CD4-positive, CD25-positive, alpha-beta regulatory T cell (primary cell): ENCODE results near the gene TMEM50B. TPM values are rescaled to one million over a fixed set of nuclear protein-coding genes. Genes with fewer than 3 reads are reported as not detected.
"Not testable (repeated sequence)": the region's sequence is repeated elsewhere in the genome, so short reads cannot be mapped to it uniquely, and the experiment has no call there.

Experiments
- ATAC-seq, 2 donors: fragments of 150-1000 bp; cut with Tn5 transposase; one replicate each; pipeline ENCODE4 v1.10.0; 2021; ENCODE audit warnings: low read depth in 2 of 2, moderate number of reproducible peaks in 2 of 2, moderate library complexity in 1 of 2
- DNase-seq, 3 donors: peaks; one replicate each; pipeline versions ENCODE4 v3.0.0 to v3.0.0-alpha.2; 2012 to 2022; ENCODE audit warnings: mixed read lengths in 1 of 3
- H3K27ac ChIP-seq: one replicate; pipeline ENCODE4 v1.7.0; 2013; ENCODE audit warnings: mild to moderate bottlenecking, low read length; ENCODE audit not compliant: insufficient read depth, poor library complexity, severe bottlenecking
- H3K27me3 ChIP-seq: one replicate; pipeline ENCODE4 v1.7.0; 2013; ENCODE audit warnings: low read length; ENCODE audit not compliant: control insufficient read depth, insufficient read depth
- H3K36me3 ChIP-seq: one replicate; pipeline ENCODE4 v1.7.0; 2013; ENCODE audit warnings: mild to moderate bottlenecking, low read length, moderate library complexity; ENCODE audit not compliant: control insufficient read depth, insufficient read depth
- H3K4me1 ChIP-seq: 2 replicates; pipeline ENCODE4 v1.7.0; 2013; ENCODE audit warnings: mild to moderate bottlenecking, low read length; ENCODE audit not compliant: insufficient read depth, control insufficient read depth, poor library complexity, severe bottlenecking
- H3K4me3 ChIP-seq: one replicate; pipeline ENCODE4 v1.7.0; 2013; ENCODE audit warnings: low read depth, mild to moderate bottlenecking, low read length, moderate library complexity
- H3K9me3 ChIP-seq, 2 experiments: 1 replicate in 1 of 2; 2 replicates in 1 of 2; pipeline ENCODE4 v1.7.0; 2013; ENCODE audit warnings: low read length in 2 of 2, mild to moderate bottlenecking in 1 of 2, moderate library complexity in 1 of 2; ENCODE audit not compliant: control insufficient read depth in 2 of 2
- H3K27ac Mint-ChIP-seq, 3 donors: one replicate each; pipeline ENCODE4 v1.8.0; 2020 to 2022; ENCODE audit warnings: mild to moderate bottlenecking in 3 of 3, mixed read lengths in 3 of 3, moderate library complexity in 2 of 3
- H3K27me3 Mint-ChIP-seq: one replicate; pipeline ENCODE4 v1.8.0; 2022; ENCODE audit warnings: mild to moderate bottlenecking, mixed read lengths
- H3K36me3 Mint-ChIP-seq: one replicate; pipeline ENCODE4 v1.8.0; 2020; ENCODE audit warnings: mixed read lengths
- H3K4me1 Mint-ChIP-seq, 4 donors: one replicate each; pipeline ENCODE4 v1.8.0; 2020 to 2022; ENCODE audit warnings: mixed read lengths in 4 of 4, mild to moderate bottlenecking in 1 of 4
- H3K4me3 Mint-ChIP-seq, 4 donors: one replicate each; pipeline ENCODE4 v1.8.0; 2020 to 2022; ENCODE audit warnings: mild to moderate bottlenecking in 4 of 4, mixed read lengths in 4 of 4, moderate library complexity in 3 of 4
- H3K9me3 Mint-ChIP-seq, 7 donors: one replicate each; pipeline ENCODE4 v1.8.0; 2020 to 2022; ENCODE audit warnings: mixed read lengths in 7 of 7, mild to moderate bottlenecking in 3 of 7, moderate library complexity in 2 of 7
- polyA plus RNA-seq, 4 donors: library from polyadenylated mRNA; unstranded; fragments of 300-500 nt; fragmentation: Illumina TruSeq; gene quantifications; one replicate each; pipeline ENCODE4 v1.2.3, GENCODE V29; 2021
- total RNA-seq: library from RNA; stranded (reverse); gene quantifications from one replicate; pipeline ENCODE4 v1.2.3, GENCODE V29; 2022

The TMEM50B gene
- total and polyA plus RNA-seq, 5 donors from 2014 or later = 60.1 to 84.2 (median 63.0) TPM

DNA sequence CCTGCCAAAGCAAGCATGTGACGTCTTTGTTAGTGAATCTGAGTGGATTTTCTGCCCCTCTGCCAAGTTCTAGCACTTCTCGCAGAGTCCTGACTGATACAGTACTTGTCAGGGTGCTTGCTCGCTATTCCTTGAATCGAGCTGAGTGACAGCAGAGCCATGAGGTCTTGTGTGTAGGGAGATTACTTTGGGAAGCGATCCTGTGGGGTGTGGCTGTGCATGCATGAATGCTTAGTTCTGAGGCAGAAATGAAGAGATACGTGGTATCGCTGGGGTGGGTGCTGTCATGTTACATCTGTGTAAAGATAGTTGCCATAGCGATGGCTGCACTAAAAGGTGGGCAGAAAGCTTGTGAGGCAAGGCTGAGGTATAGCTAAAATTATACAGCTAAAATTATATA lies 31.1 kb upstream of the TMEM50B start:
- Mint-ChIP-seq H3K27me3 (no peaks in the 10 kb centered on the region), H3K4me3 (no peak overlapping the region), H3K4me1 (peaks cover 0 to 11% (median 5%) of the 10 kb centered on the region in 4 donors), H3K27ac (peak overlapping the region in 1 of 3 donors; percentile 20), H3K36me3 (peaks cover 53% of the 10 kb centered on the region), H3K9me3 (peaks cover 0 to 3% (median 0%) of the 10 kb centered on the region in 7 donors)
- no peaks in the 10 kb centered on the region for H3K27me3 ChIP-seq
- peaks cover 75% of the 10 kb centered on the region for H3K36me3 ChIP-seq
- no peak overlapping the region for H3K4me3 ChIP-seq
- no peak overlapping the region for H3K27ac ChIP-seq
- DNase-seq = no peak
- no peak for ATAC-seq
- H3K9me3 ChIP-seq = no peaks in the 10 kb centered on the region
- H3K4me1 ChIP-seq = no peaks in the 10 kb centered on the region

DNA sequence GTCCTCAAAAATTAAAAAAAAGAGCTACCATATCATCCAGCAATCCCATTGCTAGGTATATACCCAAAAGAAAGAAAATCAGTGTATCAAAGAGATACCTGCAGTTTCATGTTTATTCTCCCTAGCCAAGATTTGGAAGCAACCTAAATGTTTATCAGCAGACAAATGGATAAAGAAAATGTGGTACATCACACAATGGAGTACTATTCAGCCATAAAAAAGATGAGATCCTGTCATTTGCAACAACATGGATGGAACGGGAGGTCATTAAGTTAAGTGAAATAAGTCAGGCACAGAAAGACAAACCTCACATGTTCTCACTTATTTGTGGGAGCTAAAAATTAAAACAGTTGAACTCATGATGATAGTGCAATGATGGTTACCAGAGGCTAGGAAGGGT lies 27.2 kb upstream of the TMEM50B start:
- H3K4me3 ChIP-seq, H3K27ac Mint-ChIP-seq, DNase-seq, H3K9me3 ChIP-seq, H3K27me3 Mint-ChIP-seq, H3K9me3 Mint-ChIP-seq, H3K4me1 Mint-ChIP-seq, H3K4me1 ChIP-seq, H3K27ac ChIP-seq, H3K4me3 Mint-ChIP-seq, ATAC-seq, H3K27me3 ChIP-seq: not testable (repeated sequence)
- peaks cover 67% of the 10 kb centered on the region for H3K36me3 Mint-ChIP-seq
- peaks cover 64% of the 10 kb centered on the region for H3K36me3 ChIP-seq

- Histone ChIP-seq H3K27me3 (no peaks in the 10 kb centered on the region), H3K36me3 (peaks cover 54% of the 10 kb centered on the region), H3K9me3 (no peaks in the 10 kb centered on the region), H3K27ac (no peak overlapping the region), H3K4me3 (no peak overlapping the region), H3K4me1 (no peaks in the 10 kb centered on the region)
- Mint-ChIP-seq H3K27ac (no peak overlapping the region), H3K9me3 (peaks cover 0 to 3% (median 0%) of the 10 kb centered on the region in 7 donors), H3K27me3 (no peaks in the 10 kb centered on the region), H3K36me3 (peaks cover 57% of the 10 kb centered on the region), H3K4me1 (peaks cover 0 to 10% (median 0%) of the 10 kb centered on the region in 4 donors), H3K4me3 (no peak overlapping the region)
- DNase-seq (no peak), ATAC-seq (no peak)
These were observed 26.1 kb upstream of the TMEM50B start for GRCh38 chr21:33505833-33506232.

DNA sequence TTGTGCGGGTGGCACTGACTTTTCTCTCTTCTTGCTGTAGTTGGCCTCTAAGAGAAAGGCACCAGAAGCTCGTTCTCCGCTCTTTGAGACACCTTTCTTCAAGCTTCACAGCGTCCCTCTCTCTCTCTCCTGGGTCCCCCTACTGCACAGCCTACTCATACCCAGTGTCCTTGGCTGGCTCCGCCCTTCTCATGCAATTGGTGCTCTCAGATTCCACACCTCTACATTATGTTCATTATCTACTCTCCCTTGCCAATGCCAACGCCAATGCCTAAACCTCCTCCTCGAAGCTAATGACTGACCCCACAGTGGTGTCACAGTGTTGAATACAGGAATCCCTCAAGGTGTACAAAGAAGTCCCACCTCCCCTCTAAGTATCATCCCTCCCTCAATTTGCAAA lies 16.6 kb upstream of the TMEM50B start:
- H3K27me3 ChIP-seq = no peaks in the 10 kb centered on the region
- ATAC-seq (no peak), DNase-seq (no peak)
- H3K36me3 ChIP-seq = no peaks in the 10 kb centered on the region
- H3K9me3 Mint-ChIP-seq = peaks cover 0 to 1% (median 0%) of the 10 kb centered on the region in 7 donors
- peak overlapping the region in 1 of 4 donors; percentile 2 for H3K4me3 Mint-ChIP-seq
- H3K27ac Mint-ChIP-seq = no peak overlapping the region
- no peaks in the 10 kb centered on the region for H3K9me3 ChIP-seq
- H3K27me3 Mint-ChIP-seq = peaks cover 16% of the 10 kb centered on the region
- peaks cover 5% of the 10 kb centered on the region for H3K4me1 ChIP-seq
- no peak overlapping the region for H3K4me3 ChIP-seq
- peaks cover 3 to 7% (median 5%) of the 10 kb centered on the region in 4 donors for H3K4me1 Mint-ChIP-seq
- no peak overlapping the region for H3K27ac ChIP-seq
- no peaks in the 10 kb centered on the region for H3K36me3 Mint-ChIP-seq

- no peak overlapping the region for H3K4me3 ChIP-seq
- Mint-ChIP-seq H3K9me3 (peaks cover 0 to 1% (median 0%) of the 10 kb centered on the region in 7 donors), H3K4me3 (no peak overlapping the region), H3K36me3 (no peaks in the 10 kb centered on the region), H3K27me3 (peaks cover 16% of the 10 kb centered on the region), H3K4me1 (peaks cover 3 to 10% (median 6%) of the 10 kb centered on the region in 4 donors), H3K27ac (no peak overlapping the region)
- H3K36me3 ChIP-seq = no peaks in the 10 kb centered on the region
- H3K4me1 ChIP-seq = peaks cover 10% of the 10 kb centered on the region
- no peaks in the 10 kb centered on the region for H3K9me3 ChIP-seq
- no peak overlapping the region for H3K27ac ChIP-seq
- DNase-seq = no peak
- H3K27me3 ChIP-seq = no peaks in the 10 kb centered on the region
- no peak for ATAC-seq
These were observed 16.0 kb upstream of the TMEM50B start for GRCh38 chr21:33495743-33496142.

DNA sequence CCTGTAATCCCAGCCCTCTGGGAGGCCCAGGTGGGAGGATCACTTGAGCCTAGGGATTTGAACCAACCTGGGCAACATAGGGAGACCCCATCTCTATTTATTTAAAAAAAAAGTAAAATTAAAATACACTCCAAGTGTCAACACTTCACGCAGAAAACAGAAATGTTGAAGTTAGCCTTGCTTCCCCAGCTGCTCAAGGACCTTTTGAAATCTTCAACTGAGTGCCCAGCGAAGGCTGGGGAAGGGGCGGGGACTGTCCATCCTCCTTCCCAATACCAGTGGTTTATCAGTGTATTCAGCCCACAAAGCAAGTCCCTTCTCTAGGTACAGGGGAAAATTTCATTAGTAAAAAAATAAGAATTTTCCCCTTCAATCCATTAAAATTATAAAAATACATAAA lies 14.0 kb upstream of the TMEM50B start:
- Histone ChIP-seq H3K36me3 (no peaks in the 10 kb centered on the region), H3K4me3 (no peak overlapping the region), H3K27me3 (no peaks in the 10 kb centered on the region), H3K9me3 (no peaks in the 10 kb centered on the region), H3K4me1 (peaks cover 11% of the 10 kb centered on the region), H3K27ac (no peak overlapping the region)
- Mint-ChIP-seq H3K4me1 (peaks cover 3 to 14% (median 8%) of the 10 kb centered on the region in 4 donors), H3K36me3 (no peaks in the 10 kb centered on the region), H3K27me3 (peaks cover 20% of the 10 kb centered on the region), H3K27ac (no peak overlapping the region), H3K4me3 (peak overlapping the region in 1 of 4 donors; percentile 75), H3K9me3 (peaks cover 0 to 1% (median 0%) of the 10 kb centered on the region in 7 donors)
- DNase-seq (no peak), ATAC-seq (no peak)

GRCh38 chr21:33492571-33492970 lies 12.8 kb upstream of the TMEM50B start:
- Mint-ChIP-seq H3K27ac (no peak overlapping the region), H3K4me1 (peaks cover 3 to 14% (median 8%) of the 10 kb centered on the region in 4 donors), H3K4me3 (peak overlapping the region in 1 of 4 donors; percentile 73), H3K36me3 (no peaks in the 10 kb centered on the region), H3K9me3 (peaks cover 0 to 1% (median 0%) of the 10 kb centered on the region in 7 donors), H3K27me3 (peaks cover 25% of the 10 kb centered on the region)
- Histone ChIP-seq H3K27me3 (no peaks in the 10 kb centered on the region), H3K36me3 (no peaks in the 10 kb centered on the region), H3K4me1 (peaks cover 11% of the 10 kb centered on the region), H3K27ac (no peak overlapping the region), H3K4me3 (no peak overlapping the region), H3K9me3 (no peaks in the 10 kb centered on the region)
- DNase-seq (no peak), ATAC-seq (no peak)

- peaks cover 25% of the 10 kb centered on the region for H3K27me3 Mint-ChIP-seq
- H3K27ac ChIP-seq = peak within 1 kb of the TSS; percentile 62
- H3K36me3 ChIP-seq = no peaks in the 10 kb centered on the region
- ATAC-seq (peak; percentile 95 to 97), DNase-seq (peak; percentile 92 to 95 (median 94))
- no peaks in the 10 kb centered on the region for H3K36me3 Mint-ChIP-seq
- H3K27ac Mint-ChIP-seq = peak within 1 kb of the TSS; percentile 93 to 98 (median 94)
- peaks cover 11% of the 10 kb centered on the region for H3K4me1 ChIP-seq
- H3K9me3 Mint-ChIP-seq = peaks cover 0 to under 1% (median 0%) of the 10 kb centered on the region in 7 donors
- H3K4me3 Mint-ChIP-seq = peak within 1 kb of the TSS; percentile 85 to 97 (median 92)
- no peaks in the 10 kb centered on the region for H3K9me3 ChIP-seq
- peak within 1 kb of the TSS; percentile 83 for H3K4me3 ChIP-seq
- peaks cover 3 to 14% (median 8%) of the 10 kb centered on the region in 4 donors for H3K4me1 Mint-ChIP-seq
- H3K27me3 ChIP-seq = no peaks in the 10 kb centered on the region
These were observed 11.8 kb upstream of the TMEM50B start, which contains the start of gene DNAJC28 for GRCh38 chr21:33491373-33492102. Gene DNAJC28, minus strand, starts transcription at chr21:33491716. Its CDS starts 2,323 bp downstream, at chr21:33489393.
